Measurements from ENCODE around the gene PGGT1B. TPM values are rescaled to one million over a fixed set of nuclear protein-coding genes. Genes with fewer than 3 reads are reported as not detected.

PGGT1B gene
- polyA plus RNA-seq, 1 of the 3 experiments (the other 2 are of a cell fraction) = 0.69 TPM

DNA sequence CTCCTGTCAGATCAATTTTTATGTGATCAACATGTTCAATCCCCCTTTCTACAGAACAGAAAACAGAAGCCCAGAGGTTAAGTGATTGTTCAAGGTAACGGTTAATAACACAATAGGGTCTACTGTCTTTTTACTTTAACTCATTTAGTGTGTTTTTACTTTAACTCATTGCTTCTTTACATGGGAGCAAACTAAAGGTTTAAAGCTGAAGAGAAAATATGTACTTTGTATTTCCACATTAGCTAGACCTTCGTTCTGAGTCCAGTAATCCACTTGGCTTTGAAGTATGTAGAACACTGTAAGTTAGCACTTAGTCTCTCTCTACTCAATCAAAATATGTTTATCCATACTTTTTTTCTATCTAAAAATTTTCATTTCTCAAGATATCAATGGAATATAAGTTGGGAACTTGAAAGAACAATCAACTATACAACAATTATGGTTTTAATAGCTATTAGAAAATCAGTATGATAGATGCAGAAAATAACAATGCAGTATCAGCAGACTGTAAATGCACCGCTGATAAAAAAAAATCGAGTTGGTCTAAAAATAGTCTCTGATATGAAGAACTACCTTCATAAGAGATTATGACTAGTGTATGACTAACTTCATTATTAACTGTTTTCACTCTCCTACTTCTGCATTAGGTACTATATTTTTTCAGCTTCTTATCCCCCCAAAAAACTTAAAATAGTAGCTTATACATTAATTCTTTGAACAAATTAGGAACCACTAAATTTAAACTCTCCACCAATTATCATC, 20.6 kb downstream of the PGGT1B start:
- no peak overlapping the region for H3K9ac ChIP-seq
- TF ChIP-seq MEF2A (IDR thresholded peaks at IDR 0.05; ENCODE audit: borderline replicate concordance, low read depth) (peak; percentile 50; the same call in 1 of the 2 replicates), SIN3A (IDR thresholded peaks at IDR 0.05; ENCODE audit: borderline replicate concordance, low read depth, low read length) (no peak), NFIC (IDR thresholded peaks at IDR 0.05; ENCODE audit: borderline replicate concordance) (no peak)
- TF ChIP-seq, protein P1, sequence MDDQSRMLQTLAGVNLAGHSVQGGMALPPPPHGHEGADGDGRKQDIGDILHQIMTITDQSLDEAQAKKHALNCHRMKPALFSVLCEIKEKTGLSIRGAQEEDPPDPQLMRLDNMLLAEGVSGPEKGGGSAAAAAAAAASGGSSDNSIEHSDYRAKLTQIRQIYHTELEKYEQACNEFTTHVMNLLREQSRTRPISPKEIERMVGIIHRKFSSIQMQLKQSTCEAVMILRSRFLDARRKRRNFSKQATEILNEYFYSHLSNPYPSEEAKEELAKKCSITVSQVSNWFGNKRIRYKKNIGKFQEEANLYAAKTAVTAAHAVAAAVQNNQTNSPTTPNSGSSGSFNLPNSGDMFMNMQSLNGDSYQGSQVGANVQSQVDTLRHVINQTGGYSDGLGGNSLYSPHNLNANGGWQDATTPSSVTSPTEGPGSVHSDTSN (IDR thresholded peaks at IDR 0.05) = peak; percentile 16; the same call in 1 of the 2 replicates
- H3K27ac ChIP-seq (ENCODE audit: low read depth in 2 of 2, low read length in 1 of 2) = no peak overlapping the region
- H3K27me3 ChIP-seq (ENCODE audit: insufficient read depth) = no peaks in the 10 kb centered on the region
- H3K79me2 ChIP-seq (ENCODE audit: insufficient read depth) = peaks cover 36% of the 10 kb centered on the region
- H3K4me3 ChIP-seq (ENCODE audit: low read depth in 2 of 2, low read length in 1 of 2) = no peak overlapping the region
- no peak for DNase-seq
- H3K4me1 ChIP-seq (ENCODE audit: control insufficient read depth in 1 of 2, insufficient read depth in 2 of 2, low read depth in 1 of 2, low read length in 1 of 2) = peaks cover 0 to 3% of the 10 kb centered on the region in 2 experiments; a peak in 1 of 4 replicates
- no peaks in the 10 kb centered on the region for H3K9me3 ChIP-seq
- ChIA-PET POLR2A (no interaction called here), CTCF (interaction anchor here (0.7 to 1.9 kb wide), 6 partner anchors 11 to 144 kb away, joined by 3 to 11 read pairs (median 4); no protein-coding TSS in a partner anchor)
- no peaks in the 10 kb centered on the region for H3K9me2 ChIP-seq
- H3K4me2 ChIP-seq = no peak overlapping the region
- 65% methylated on average over 4 of the region's 4 CpGs for WGBS (ENCODE audit: low lambda C conversion rate)
- peaks cover 24 to 30% of the 10 kb centered on the region in 2 experiments for H3K36me3 ChIP-seq (replicated peaks in 1 of 2; ENCODE audit: control insufficient read depth in 1 of 2, insufficient read depth in 2 of 2, low read length in 1 of 2)
- peaks cover 23% of the 10 kb centered on the region for H4K20me1 ChIP-seq (ENCODE audit: insufficient read depth)
- no peak overlapping the region for H2AFZ ChIP-seq (ENCODE audit: low read depth)
- H3F3A ChIP-seq (replicated peaks; ENCODE audit: insufficient read depth) = peaks cover 4% of the 10 kb centered on the region

DNA sequence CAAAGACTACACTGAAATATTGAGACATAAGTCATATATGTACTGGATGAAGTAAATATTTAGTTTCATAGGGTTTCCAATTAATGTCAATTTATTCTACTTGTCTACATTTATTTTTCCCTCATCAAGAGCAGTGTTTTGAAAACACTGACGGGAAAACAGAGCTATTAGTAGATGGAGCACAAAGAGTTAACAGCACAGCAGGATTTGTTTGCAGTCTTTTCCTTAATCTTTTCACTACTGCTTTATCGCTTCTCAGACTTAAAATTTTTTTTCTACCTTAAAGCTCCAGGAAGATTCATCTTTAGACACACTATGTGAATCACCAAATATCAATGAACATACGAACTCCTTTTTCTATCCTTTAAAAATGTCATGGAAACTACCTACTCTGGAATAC, 25.6 kb downstream of the PGGT1B start:
- no peaks in the 10 kb centered on the region for H3K4me1 ChIP-seq (ENCODE audit: control insufficient read depth in 1 of 2, insufficient read depth in 2 of 2, low read depth in 1 of 2, low read length in 1 of 2)
- no peak overlapping the region for H2AFZ ChIP-seq (ENCODE audit: low read depth)
- H3K4me3 ChIP-seq (ENCODE audit: low read depth in 2 of 2, low read length in 1 of 2) = no peak overlapping the region
- no peak for DNase-seq
- WGBS (ENCODE audit: low lambda C conversion rate) = 95% methylated on average over 3 of the region's 3 CpGs
- H3K4me2 ChIP-seq = no peak overlapping the region
- no peaks in the 10 kb centered on the region for H3K9me2 ChIP-seq
- no peaks in the 10 kb centered on the region for H3K9me3 ChIP-seq
- H3K27ac ChIP-seq (ENCODE audit: low read depth in 2 of 2, low read length in 1 of 2) = no peak overlapping the region
- peaks cover 58 to 62% of the 10 kb centered on the region in 2 experiments for H3K36me3 ChIP-seq (replicated peaks in 1 of 2; ENCODE audit: control insufficient read depth in 1 of 2, insufficient read depth in 2 of 2, low read length in 1 of 2)
- peaks cover 8% of the 10 kb centered on the region; the same call in 1 of the 2 replicates for H3K79me2 ChIP-seq (ENCODE audit: insufficient read depth)
- no peaks in the 10 kb centered on the region for H3F3A ChIP-seq (replicated peaks; ENCODE audit: insufficient read depth)
- H4K20me1 ChIP-seq (ENCODE audit: insufficient read depth) = no peaks in the 10 kb centered on the region
- ChIA-PET CTCF (interaction anchor here (1.0 kb wide), 1 partner anchor 139 kb away, joined by 7 read pairs; no protein-coding TSS in a partner anchor), POLR2A (no interaction called here)
- H3K27me3 ChIP-seq (ENCODE audit: insufficient read depth) = no peaks in the 10 kb centered on the region
- H3K9ac ChIP-seq = no peak overlapping the region
- TF ChIP-seq MXI1 (IDR thresholded peaks at IDR 0.05; ENCODE audit: low read depth, low read length) = no peak
- TF ChIP-seq, protein P2, sequence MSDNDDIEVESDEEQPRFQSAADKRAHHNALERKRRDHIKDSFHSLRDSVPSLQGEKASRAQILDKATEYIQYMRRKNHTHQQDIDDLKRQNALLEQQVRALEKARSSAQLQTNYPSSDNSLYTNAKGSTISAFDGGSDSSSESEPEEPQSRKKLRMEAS (IDR thresholded peaks at IDR 0.05; ENCODE audit: low read depth) = no peak
- TF ChIP-seq, protein P1 (IDR thresholded peaks at IDR 0.05) = no peak
- TF ChIP-seq TCF12 (IDR thresholded peaks at IDR 0.05) = no peak
- TF ChIP-seq FOXM1 (IDR thresholded peaks at IDR 0.05; ENCODE audit: low read depth) = no peak
- TF ChIP-seq RXRA (IDR thresholded peaks at IDR 0.05; ENCODE audit: borderline replicate concordance, low read depth) = no peak
- no peak for TF ChIP-seq GATA2 (CRISPR knock-in tag; IDR thresholded peaks at IDR 0.05)
- TF ChIP-seq, protein P3, sequence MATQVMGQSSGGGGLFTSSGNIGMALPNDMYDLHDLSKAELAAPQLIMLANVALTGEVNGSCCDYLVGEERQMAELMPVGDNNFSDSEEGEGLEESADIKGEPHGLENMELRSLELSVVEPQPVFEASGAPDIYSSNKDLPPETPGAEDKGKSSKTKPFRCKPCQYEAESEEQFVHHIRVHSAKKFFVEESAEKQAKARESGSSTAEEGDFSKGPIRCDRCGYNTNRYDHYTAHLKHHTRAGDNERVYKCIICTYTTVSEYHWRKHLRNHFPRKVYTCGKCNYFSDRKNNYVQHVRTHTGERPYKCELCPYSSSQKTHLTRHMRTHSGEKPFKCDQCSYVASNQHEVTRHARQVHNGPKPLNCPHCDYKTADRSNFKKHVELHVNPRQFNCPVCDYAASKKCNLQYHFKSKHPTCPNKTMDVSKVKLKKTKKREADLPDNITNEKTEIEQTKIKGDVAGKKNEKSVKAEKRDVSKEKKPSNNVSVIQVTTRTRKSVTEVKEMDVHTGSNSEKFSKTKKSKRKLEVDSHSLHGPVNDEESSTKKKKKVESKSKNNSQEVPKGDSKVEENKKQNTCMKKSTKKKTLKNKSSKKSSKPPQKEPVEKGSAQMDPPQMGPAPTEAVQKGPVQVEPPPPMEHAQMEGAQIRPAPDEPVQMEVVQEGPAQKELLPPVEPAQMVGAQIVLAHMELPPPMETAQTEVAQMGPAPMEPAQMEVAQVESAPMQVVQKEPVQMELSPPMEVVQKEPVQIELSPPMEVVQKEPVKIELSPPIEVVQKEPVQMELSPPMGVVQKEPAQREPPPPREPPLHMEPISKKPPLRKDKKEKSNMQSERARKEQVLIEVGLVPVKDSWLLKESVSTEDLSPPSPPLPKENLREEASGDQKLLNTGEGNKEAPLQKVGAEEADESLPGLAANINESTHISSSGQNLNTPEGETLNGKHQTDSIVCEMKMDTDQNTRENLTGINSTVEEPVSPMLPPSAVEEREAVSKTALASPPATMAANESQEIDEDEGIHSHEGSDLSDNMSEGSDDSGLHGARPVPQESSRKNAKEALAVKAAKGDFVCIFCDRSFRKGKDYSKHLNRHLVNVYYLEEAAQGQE (IDR thresholded peaks at IDR 0.05; ENCODE audit: low read depth, low read length) = no peak
- no peak for TF ChIP-seq JUND (IDR thresholded peaks at IDR 0.05)
- TF ChIP-seq, protein P4, sequence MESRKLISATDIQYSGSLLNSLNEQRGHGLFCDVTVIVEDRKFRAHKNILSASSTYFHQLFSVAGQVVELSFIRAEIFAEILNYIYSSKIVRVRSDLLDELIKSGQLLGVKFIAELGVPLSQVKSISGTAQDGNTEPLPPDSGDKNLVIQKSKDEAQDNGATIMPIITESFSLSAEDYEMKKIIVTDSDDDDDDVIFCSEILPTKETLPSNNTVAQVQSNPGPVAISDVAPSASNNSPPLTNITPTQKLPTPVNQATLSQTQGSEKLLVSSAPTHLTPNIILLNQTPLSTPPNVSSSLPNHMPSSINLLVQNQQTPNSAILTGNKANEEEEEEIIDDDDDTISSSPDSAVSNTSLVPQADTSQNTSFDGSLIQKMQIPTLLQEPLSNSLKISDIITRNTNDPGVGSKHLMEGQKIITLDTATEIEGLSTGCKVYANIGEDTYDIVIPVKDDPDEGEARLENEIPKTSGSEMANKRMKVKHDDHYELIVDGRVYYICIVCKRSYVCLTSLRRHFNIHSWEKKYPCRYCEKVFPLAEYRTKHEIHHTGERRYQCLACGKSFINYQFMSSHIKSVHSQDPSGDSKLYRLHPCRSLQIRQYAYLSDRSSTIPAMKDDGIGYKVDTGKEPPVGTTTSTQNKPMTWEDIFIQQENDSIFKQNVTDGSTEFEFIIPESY (IDR thresholded peaks at IDR 0.05; ENCODE audit: borderline replicate concordance, low read depth) = no peak
- TF ChIP-seq TEAD4 (IDR thresholded peaks at IDR 0.05; ENCODE audit: borderline replicate concordance, insufficient read depth) = no peak
- TF ChIP-seq, protein P5, sequence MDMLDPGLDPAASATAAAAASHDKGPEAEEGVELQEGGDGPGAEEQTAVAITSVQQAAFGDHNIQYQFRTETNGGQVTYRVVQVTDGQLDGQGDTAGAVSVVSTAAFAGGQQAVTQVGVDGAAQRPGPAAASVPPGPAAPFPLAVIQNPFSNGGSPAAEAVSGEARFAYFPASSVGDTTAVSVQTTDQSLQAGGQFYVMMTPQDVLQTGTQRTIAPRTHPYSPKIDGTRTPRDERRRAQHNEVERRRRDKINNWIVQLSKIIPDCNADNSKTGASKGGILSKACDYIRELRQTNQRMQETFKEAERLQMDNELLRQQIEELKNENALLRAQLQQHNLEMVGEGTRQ (IDR thresholded peaks at IDR 0.05; ENCODE audit: borderline replicate concordance, low read depth, low read length) = no peak
- TF ChIP-seq POLR2AphosphoS5 (IDR thresholded peaks at IDR 0.05; ENCODE audit: low read depth, low read length) = no peak
- no peak for TF ChIP-seq FOSL2 (IDR thresholded peaks at IDR 0.05; ENCODE audit: borderline replicate concordance, low read depth)
